ENCODE results near the gene ADPRH. TPM values are rescaled to one million over a fixed set of nuclear protein-coding genes. Genes with fewer than 3 reads are reported as not detected.

Gene ADPRH
- total and polyA plus RNA-seq, 4 experiments from 2014 or later, result 1.2 to 3.4 (median 1.7) TPM

GRCh38 chr3:119604878-119605277 is 25.6 kb downstream of the ADPRH start:
- Histone ChIP-seq H3K27ac (ENCODE audit: low read depth, low read length) (no peak overlapping the region), H3K36me3 (ENCODE audit: insufficient read depth, low read length) (no peaks in the 10 kb centered on the region), H3K4me1 (ENCODE audit: insufficient read depth, low read length) (no peaks in the 10 kb centered on the region), H3K9me3 (ENCODE audit: control insufficient read depth in 1 of 2, low read length in 2 of 2) (no peaks in the 10 kb centered on the region), H3K27me3 (ENCODE audit: insufficient read depth, low read length) (no peaks in the 10 kb centered on the region), H3K4me3 (ENCODE audit: low read length in 2 of 2) (no peak overlapping the region)
- POLR2A ChIA-PET (ENCODE audit: partially characterized antibody), result no interaction called here
- no peaks in the 10 kb centered on the region for H3K9me3 Mint-ChIP-seq
- no peak for DNase-seq
- no peak overlapping the region for H3K4me3 Mint-ChIP-seq
- H3K27ac Mint-ChIP-seq, result no peak overlapping the region
- CTCF ChIA-PET (ENCODE audit: partially characterized antibody), result no interaction called here
- H3K27me3 Mint-ChIP-seq, result peaks cover 1 to 2% of the 10 kb centered on the region in 2 donors
- peaks cover 0 to 6% (median 1%) of the 10 kb centered on the region in 4 donors for H3K4me1 Mint-ChIP-seq
- intact Hi-C loops (cut with micrococcal nuclease), result no loop called here
- H3K36me3 Mint-ChIP-seq, result no peaks in the 10 kb centered on the region

GRCh38 chr3:119608405-119609000 is 29.2 kb downstream of the ADPRH start:
- Mint-ChIP-seq H3K36me3 (no peaks in the 10 kb centered on the region), H3K9me3 (peaks cover 0 to 6% (median 0%) of the 10 kb centered on the region in 8 donors), H3K27me3 (peaks cover 1 to 2% of the 10 kb centered on the region in 2 donors), H3K4me1 (no peaks in the 10 kb centered on the region), H3K27ac (no peak overlapping the region), H3K4me3 (no peak overlapping the region)
- Histone ChIP-seq H3K27ac (ENCODE audit: low read depth, low read length) (no peak overlapping the region), H3K36me3 (ENCODE audit: insufficient read depth, low read length) (no peaks in the 10 kb centered on the region), H3K4me3 (ENCODE audit: low read length in 2 of 2) (no peak overlapping the region), H3K27me3 (ENCODE audit: insufficient read depth, low read length) (no peaks in the 10 kb centered on the region), H3K9me3 (ENCODE audit: control insufficient read depth in 1 of 2, low read length in 2 of 2) (no peaks in the 10 kb centered on the region), H3K4me1 (ENCODE audit: insufficient read depth, low read length) (no peaks in the 10 kb centered on the region)
- intact Hi-C loops (cut with micrococcal nuclease), result no loop called here
- DNase-seq, result no peak
- ChIA-PET CTCF (ENCODE audit: partially characterized antibody) (interaction anchor here (0.6 kb wide), 1 partner anchor 27 kb away, joined by 3 read pairs; no protein-coding TSS in a partner anchor), POLR2A (ENCODE audit: partially characterized antibody) (no interaction called here)

GRCh38 chr3:119609301-119609700 is 30.0 kb downstream of the ADPRH start:
- Mint-ChIP-seq H3K27me3 (peaks cover 1 to 2% of the 10 kb centered on the region in 2 donors), H3K4me1 (no peaks in the 10 kb centered on the region), H3K9me3 (peaks cover 0 to 6% (median 0%) of the 10 kb centered on the region in 8 donors), H3K36me3 (no peaks in the 10 kb centered on the region), H3K4me3 (no peak overlapping the region), H3K27ac (no peak overlapping the region)
- DNase-seq, result no peak
- Histone ChIP-seq H3K4me1 (ENCODE audit: insufficient read depth, low read length) (no peaks in the 10 kb centered on the region), H3K4me3 (ENCODE audit: low read length in 2 of 2) (no peak overlapping the region), H3K9me3 (ENCODE audit: control insufficient read depth in 1 of 2, low read length in 2 of 2) (no peaks in the 10 kb centered on the region), H3K27ac (ENCODE audit: low read depth, low read length) (no peak overlapping the region), H3K36me3 (ENCODE audit: insufficient read depth, low read length) (no peaks in the 10 kb centered on the region), H3K27me3 (ENCODE audit: insufficient read depth, low read length) (no peaks in the 10 kb centered on the region)
- intact Hi-C loops (cut with micrococcal nuclease), result no loop called here
- CTCF ChIA-PET (ENCODE audit: partially characterized antibody), result no interaction called here
- POLR2A ChIA-PET (ENCODE audit: partially characterized antibody), result no interaction called here

GRCh38 chr3:119611664-119612063 is 32.4 kb downstream of the ADPRH start:
- ChIA-PET POLR2A (ENCODE audit: partially characterized antibody) (no interaction called here), CTCF (ENCODE audit: partially characterized antibody) (no interaction called here)
- Histone ChIP-seq H3K9me3 (ENCODE audit: control insufficient read depth in 1 of 2, low read length in 2 of 2) (no peaks in the 10 kb centered on the region), H3K27me3 (ENCODE audit: insufficient read depth, low read length) (no peaks in the 10 kb centered on the region), H3K36me3 (ENCODE audit: insufficient read depth, low read length) (no peaks in the 10 kb centered on the region), H3K4me1 (ENCODE audit: insufficient read depth, low read length) (no peaks in the 10 kb centered on the region), H3K27ac (ENCODE audit: low read depth, low read length) (no peak overlapping the region), H3K4me3 (ENCODE audit: low read length in 2 of 2) (no peak overlapping the region)
- no peak for DNase-seq
- peaks cover 0 to 6% (median 0%) of the 10 kb centered on the region in 8 donors for H3K9me3 Mint-ChIP-seq
- no peak overlapping the region for H3K27ac Mint-ChIP-seq
- no peak overlapping the region for H3K4me3 Mint-ChIP-seq
- H3K36me3 Mint-ChIP-seq, result no peaks in the 10 kb centered on the region
- peaks cover 2 to 6% of the 10 kb centered on the region in 2 donors for H3K27me3 Mint-ChIP-seq
- intact Hi-C loops (cut with micrococcal nuclease), result no loop called here
- H3K4me1 Mint-ChIP-seq, result no peaks in the 10 kb centered on the region

- Histone ChIP-seq H3K4me3 (ENCODE audit: low read length in 2 of 2) (no peak overlapping the region), H3K27ac (ENCODE audit: low read depth, low read length) (no peak overlapping the region), H3K27me3 (ENCODE audit: insufficient read depth, low read length) (no peaks in the 10 kb centered on the region), H3K4me1 (ENCODE audit: insufficient read depth, low read length) (no peaks in the 10 kb centered on the region), H3K36me3 (ENCODE audit: insufficient read depth, low read length) (no peaks in the 10 kb centered on the region), H3K9me3 (ENCODE audit: control insufficient read depth in 1 of 2, low read length in 2 of 2) (no peaks in the 10 kb centered on the region)
- intact Hi-C loops (cut with micrococcal nuclease), result no loop called here
- no peaks in the 10 kb centered on the region for H3K4me1 Mint-ChIP-seq
- H3K36me3 Mint-ChIP-seq, result no peaks in the 10 kb centered on the region
- H3K9me3 Mint-ChIP-seq, result peaks cover 0 to 6% (median 0%) of the 10 kb centered on the region in 8 donors
- DNase-seq, result no peak
- H3K27me3 Mint-ChIP-seq, result peaks cover 2 to 8% of the 10 kb centered on the region in 2 donors
- CTCF ChIA-PET (ENCODE audit: partially characterized antibody), result interaction anchor here (0.7 kb wide), 1 partner anchor 77 kb away, joined by 3 read pairs; no protein-coding TSS in a partner anchor
- H3K27ac Mint-ChIP-seq, result no peak overlapping the region
- POLR2A ChIA-PET (ENCODE audit: partially characterized antibody), result no interaction called here
- H3K4me3 Mint-ChIP-seq, result no peak overlapping the region
Measured at GRCh38 chr3:119613201-119613600, 33.9 kb downstream of the ADPRH start.

GRCh38 chr3:119613872-119614271 is 34.6 kb downstream of the ADPRH start:
- DNase-seq, result no peak
- Histone ChIP-seq H3K9me3 (ENCODE audit: control insufficient read depth in 1 of 2, low read length in 2 of 2) (no peaks in the 10 kb centered on the region), H3K36me3 (ENCODE audit: insufficient read depth, low read length) (no peaks in the 10 kb centered on the region), H3K27ac (ENCODE audit: low read depth, low read length) (no peak overlapping the region), H3K4me1 (ENCODE audit: insufficient read depth, low read length) (no peaks in the 10 kb centered on the region), H3K27me3 (ENCODE audit: insufficient read depth, low read length) (no peaks in the 10 kb centered on the region), H3K4me3 (ENCODE audit: low read length in 2 of 2) (no peak overlapping the region)
- Mint-ChIP-seq H3K27me3 (peaks cover 0 to 8% of the 10 kb centered on the region in 2 donors), H3K27ac (no peak overlapping the region), H3K4me3 (no peak overlapping the region), H3K36me3 (no peaks in the 10 kb centered on the region), H3K9me3 (peaks cover 0 to 6% (median 0%) of the 10 kb centered on the region in 8 donors), H3K4me1 (no peaks in the 10 kb centered on the region)
- ChIA-PET CTCF (ENCODE audit: partially characterized antibody) (no interaction called here), POLR2A (ENCODE audit: partially characterized antibody) (no interaction called here)
- intact Hi-C loops (cut with micrococcal nuclease), result no loop called here

- H3K4me3 Mint-ChIP-seq, result no peak overlapping the region
- H3K4me3 ChIP-seq (ENCODE audit: low read length in 2 of 2), result no peak overlapping the region
- no peaks in the 10 kb centered on the region for H3K27me3 ChIP-seq (ENCODE audit: insufficient read depth, low read length)
- H3K9me3 ChIP-seq (ENCODE audit: control insufficient read depth in 1 of 2, low read length in 2 of 2), result no peaks in the 10 kb centered on the region
- DNase-seq, result no peak
- H3K9me3 Mint-ChIP-seq, result peaks cover 0 to 6% (median 0%) of the 10 kb centered on the region in 8 donors
- POLR2A ChIA-PET (ENCODE audit: partially characterized antibody), result no interaction called here
- no peaks in the 10 kb centered on the region for H3K4me1 Mint-ChIP-seq
- H3K27ac ChIP-seq (ENCODE audit: low read depth, low read length), result no peak overlapping the region
- no peaks in the 10 kb centered on the region for H3K4me1 ChIP-seq (ENCODE audit: insufficient read depth, low read length)
- intact Hi-C loops (cut with micrococcal nuclease), result no loop called here
- no peaks in the 10 kb centered on the region for H3K36me3 ChIP-seq (ENCODE audit: insufficient read depth, low read length)
- H3K27me3 Mint-ChIP-seq, result peaks cover 2 to 10% of the 10 kb centered on the region in 2 donors
- CTCF ChIA-PET (ENCODE audit: partially characterized antibody), result no interaction called here
- no peak overlapping the region for H3K27ac Mint-ChIP-seq
- no peaks in the 10 kb centered on the region for H3K36me3 Mint-ChIP-seq
Measured at GRCh38 chr3:119616056-119616455, 36.8 kb downstream of the ADPRH start.

Measured in CD4-positive, alpha-beta memory T cell (primary cell).